ENCODE data around the gene HMCES. TPM values are rescaled to one million over a fixed set of nuclear protein-coding genes. Genes with fewer than 3 reads are reported as not detected.

The HMCES gene
- polyA plus RNA-seq, 1 of the 3 experiments (the other 2 are of a cell fraction) = 32.4 TPM

GRCh38 chr3:129238945-129239705 lies 39.5 kb upstream of the HMCES start:
- ChIA-PET POLR2A (no interaction called here), CTCF (interaction anchor here (1.2 kb wide), 2 partner anchors 186 to 268 kb away, joined by 4 read pairs; no protein-coding TSS in a partner anchor)
- 0 out of 4 replicates have a peak, but pooled peaks cover 0 to 10% of the 10 kb centered on the region in 2 experiments for H3K4me1 ChIP-seq (ENCODE audit: control insufficient read depth in 1 of 2, insufficient read depth in 2 of 2, low read depth in 1 of 2, low read length in 1 of 2)
- peaks cover 10% of the 10 kb centered on the region for H3F3A ChIP-seq (replicated peaks; ENCODE audit: insufficient read depth)
- H3K27me3 ChIP-seq (ENCODE audit: insufficient read depth) = no peaks in the 10 kb centered on the region
- no peak overlapping the region for H2AFZ ChIP-seq (ENCODE audit: low read depth)
- H3K36me3 ChIP-seq (replicated peaks in 1 of 2; ENCODE audit: control insufficient read depth in 1 of 2, insufficient read depth in 2 of 2, low read length in 1 of 2) = no peaks in the 10 kb centered on the region
- no peak overlapping the region for H3K9ac ChIP-seq
- 86% methylated on average over 8 of the region's 8 CpGs for WGBS (ENCODE audit: low lambda C conversion rate)
- H3K9me2 ChIP-seq = no peaks in the 10 kb centered on the region
- H3K4me3 ChIP-seq (ENCODE audit: low read depth in 2 of 2, low read length in 1 of 2) = no peak overlapping the region
- no peaks in the 10 kb centered on the region for H3K79me2 ChIP-seq (ENCODE audit: insufficient read depth)
- no peak overlapping the region for H3K4me2 ChIP-seq
- H3K9me3 ChIP-seq = no peaks in the 10 kb centered on the region
- TF ChIP-seq POLR2AphosphoS5 (IDR thresholded peaks at IDR 0.05; ENCODE audit: low read depth, low read length) = no peak
- TF ChIP-seq RCOR1 (IDR thresholded peaks at IDR 0.05; ENCODE audit: low read length) = no peak
- TF ChIP-seq ELF1 (IDR thresholded peaks at IDR 0.05) = no peak
- TF ChIP-seq, protein P1, sequence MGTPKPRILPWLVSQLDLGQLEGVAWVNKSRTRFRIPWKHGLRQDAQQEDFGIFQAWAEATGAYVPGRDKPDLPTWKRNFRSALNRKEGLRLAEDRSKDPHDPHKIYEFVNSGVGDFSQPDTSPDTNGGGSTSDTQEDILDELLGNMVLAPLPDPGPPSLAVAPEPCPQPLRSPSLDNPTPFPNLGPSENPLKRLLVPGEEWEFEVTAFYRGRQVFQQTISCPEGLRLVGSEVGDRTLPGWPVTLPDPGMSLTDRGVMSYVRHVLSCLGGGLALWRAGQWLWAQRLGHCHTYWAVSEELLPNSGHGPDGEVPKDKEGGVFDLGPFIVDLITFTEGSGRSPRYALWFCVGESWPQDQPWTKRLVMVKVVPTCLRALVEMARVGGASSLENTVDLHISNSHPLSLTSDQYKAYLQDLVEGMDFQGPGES (IDR thresholded peaks at IDR 0.05; ENCODE audit: low read depth, low read length) = no peak
- no peak for TF ChIP-seq NRF1 (IDR thresholded peaks at IDR 0.05; ENCODE audit: low read depth, low read length)
- no peak for TF ChIP-seq TEAD4 (IDR thresholded peaks at IDR 0.05; ENCODE audit: borderline replicate concordance, insufficient read depth)
- TF ChIP-seq RFX5 (IDR thresholded peaks at IDR 0.05; ENCODE audit: low read length) = no peak
- no peak for TF ChIP-seq FOXJ3 (CRISPR knock-in tag; IDR thresholded peaks at IDR 0.05)
- TF ChIP-seq CHD2 (IDR thresholded peaks at IDR 0.05; ENCODE audit: low read length, partially characterized antibody) = no peak
- TF ChIP-seq RAD21 (IDR thresholded peaks at IDR 0.05; ENCODE audit: low read length) = no peak
- TF ChIP-seq TCF12 (IDR thresholded peaks at IDR 0.05) = no peak
- H3K27ac ChIP-seq (ENCODE audit: low read depth in 2 of 2, low read length in 1 of 2) = no peak overlapping the region
- no peak for DNase-seq
- H4K20me1 ChIP-seq (ENCODE audit: insufficient read depth) = no peaks in the 10 kb centered on the region

GRCh38 chr3:129239991-129240390 lies 38.7 kb upstream of the HMCES start:
- no peak overlapping the region for H3K27ac ChIP-seq (ENCODE audit: low read depth in 2 of 2, low read length in 1 of 2)
- ChIA-PET POLR2A (no interaction called here), CTCF (interaction anchor here (0.7 to 1.6 kb wide), 3 partner anchors 31 to 269 kb away, joined by 3 to 10 read pairs (median 4); no protein-coding TSS in a partner anchor)
- H4K20me1 ChIP-seq (ENCODE audit: insufficient read depth) = no peaks in the 10 kb centered on the region
- no peak overlapping the region for H3K4me3 ChIP-seq (ENCODE audit: low read depth in 2 of 2, low read length in 1 of 2)
- H3K79me2 ChIP-seq (ENCODE audit: insufficient read depth) = no peaks in the 10 kb centered on the region
- no peak for DNase-seq
- H3K36me3 ChIP-seq (replicated peaks in 1 of 2; ENCODE audit: control insufficient read depth in 1 of 2, insufficient read depth in 2 of 2, low read length in 1 of 2) = no peaks in the 10 kb centered on the region
- peaks cover 10% of the 10 kb centered on the region for H3F3A ChIP-seq (replicated peaks; ENCODE audit: insufficient read depth)
- no peaks in the 10 kb centered on the region for H3K27me3 ChIP-seq (ENCODE audit: insufficient read depth)
- H3K9me2 ChIP-seq = no peaks in the 10 kb centered on the region
- H3K9ac ChIP-seq = no peak overlapping the region
- no peak overlapping the region for H3K4me2 ChIP-seq
- no peak for TF ChIP-seq ELF1 (IDR thresholded peaks at IDR 0.05)
- no peak for TF ChIP-seq TAF1 (IDR thresholded peaks at IDR 0.05; ENCODE audit: borderline replicate concordance, low read depth, low read length)
- TF ChIP-seq TCF12 (IDR thresholded peaks at IDR 0.05) = no peak
- no peak for TF ChIP-seq FOXM1 (IDR thresholded peaks at IDR 0.05; ENCODE audit: low read depth)
- TF ChIP-seq TEAD4 (IDR thresholded peaks at IDR 0.05; ENCODE audit: borderline replicate concordance, insufficient read depth) = no peak
- TF ChIP-seq, protein P1 (IDR thresholded peaks at IDR 0.05; ENCODE audit: low read depth, low read length) = no peak
- no peak for TF ChIP-seq EZH2phosphoT487 (IDR thresholded peaks at IDR 0.05; ENCODE audit: borderline replicate concordance, low read depth)
- no peak for TF ChIP-seq FOSL2 (IDR thresholded peaks at IDR 0.05; ENCODE audit: borderline replicate concordance, low read depth)
- TF ChIP-seq MAX (IDR thresholded peaks at IDR 0.05; ENCODE audit: low read depth) = no peak
- no peak for TF ChIP-seq RCOR1 (IDR thresholded peaks at IDR 0.05; ENCODE audit: low read length)
- TF ChIP-seq, protein P2, sequence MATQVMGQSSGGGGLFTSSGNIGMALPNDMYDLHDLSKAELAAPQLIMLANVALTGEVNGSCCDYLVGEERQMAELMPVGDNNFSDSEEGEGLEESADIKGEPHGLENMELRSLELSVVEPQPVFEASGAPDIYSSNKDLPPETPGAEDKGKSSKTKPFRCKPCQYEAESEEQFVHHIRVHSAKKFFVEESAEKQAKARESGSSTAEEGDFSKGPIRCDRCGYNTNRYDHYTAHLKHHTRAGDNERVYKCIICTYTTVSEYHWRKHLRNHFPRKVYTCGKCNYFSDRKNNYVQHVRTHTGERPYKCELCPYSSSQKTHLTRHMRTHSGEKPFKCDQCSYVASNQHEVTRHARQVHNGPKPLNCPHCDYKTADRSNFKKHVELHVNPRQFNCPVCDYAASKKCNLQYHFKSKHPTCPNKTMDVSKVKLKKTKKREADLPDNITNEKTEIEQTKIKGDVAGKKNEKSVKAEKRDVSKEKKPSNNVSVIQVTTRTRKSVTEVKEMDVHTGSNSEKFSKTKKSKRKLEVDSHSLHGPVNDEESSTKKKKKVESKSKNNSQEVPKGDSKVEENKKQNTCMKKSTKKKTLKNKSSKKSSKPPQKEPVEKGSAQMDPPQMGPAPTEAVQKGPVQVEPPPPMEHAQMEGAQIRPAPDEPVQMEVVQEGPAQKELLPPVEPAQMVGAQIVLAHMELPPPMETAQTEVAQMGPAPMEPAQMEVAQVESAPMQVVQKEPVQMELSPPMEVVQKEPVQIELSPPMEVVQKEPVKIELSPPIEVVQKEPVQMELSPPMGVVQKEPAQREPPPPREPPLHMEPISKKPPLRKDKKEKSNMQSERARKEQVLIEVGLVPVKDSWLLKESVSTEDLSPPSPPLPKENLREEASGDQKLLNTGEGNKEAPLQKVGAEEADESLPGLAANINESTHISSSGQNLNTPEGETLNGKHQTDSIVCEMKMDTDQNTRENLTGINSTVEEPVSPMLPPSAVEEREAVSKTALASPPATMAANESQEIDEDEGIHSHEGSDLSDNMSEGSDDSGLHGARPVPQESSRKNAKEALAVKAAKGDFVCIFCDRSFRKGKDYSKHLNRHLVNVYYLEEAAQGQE (IDR thresholded peaks at IDR 0.05; ENCODE audit: low read depth, low read length) = no peak
- no peak for TF ChIP-seq POLR2AphosphoS5 (IDR thresholded peaks at IDR 0.05; ENCODE audit: low read depth, low read length)
- TF ChIP-seq GABPA (IDR thresholded peaks at IDR 0.05; ENCODE audit: low read depth) = no peak
- no peak for TF ChIP-seq YY1 (IDR thresholded peaks at IDR 0.05; ENCODE audit: low read depth)
- no peak for TF ChIP-seq CHD2 (IDR thresholded peaks at IDR 0.05; ENCODE audit: low read length, partially characterized antibody)
- TF ChIP-seq RAD21 (IDR thresholded peaks at IDR 0.05; ENCODE audit: low read length) = no peak
- 78% methylated on average over 6 of the region's 6 CpGs for WGBS (ENCODE audit: low lambda C conversion rate)
- H2AFZ ChIP-seq (ENCODE audit: low read depth) = no peak overlapping the region
- 0 out of 4 replicates have a peak, but pooled peaks cover 0 to 10% of the 10 kb centered on the region in 2 experiments for H3K4me1 ChIP-seq (ENCODE audit: control insufficient read depth in 1 of 2, insufficient read depth in 2 of 2, low read depth in 1 of 2, low read length in 1 of 2)
- H3K9me3 ChIP-seq = no peaks in the 10 kb centered on the region
